Panc1 (cell line): ENCODE data around the gene RFX1.
"Not testable (repeated sequence)": the region's sequence is repeated elsewhere in the genome, so short reads cannot be mapped to it uniquely, and the experiment has no call there.

Experiments used
- POLR2AphosphoS5 ChIP-seq: IDR thresholded peaks from 2 replicates; pipeline ENCODE4 v1.6.1; 2012; ENCODE audit warnings: mild to moderate bottlenecking, low read depth, low read length, moderate library complexity
- SIN3A ChIP-seq: IDR thresholded peaks from 2 replicates; pipeline ENCODE4 v1.6.1; 2012; ENCODE audit warnings: low read depth, mild to moderate bottlenecking, low read length, moderate library complexity, borderline replicate concordance; ENCODE audit not compliant: insufficient read depth
- TCF7L2 ChIP-seq: IDR thresholded peaks from 2 replicates; pipeline ENCODE4 v1.6.1; 2011; ENCODE audit warnings: mild to moderate bottlenecking, low read depth, low read length, inconsistent platforms
- TF ChIP-seq, protein P1 (sequence below): fragments of 450-650 bp; IDR thresholded peaks from 2 replicates; pipeline ENCODE4 v1.5.1; 2017; ENCODE audit warnings: mild to moderate bottlenecking
- TF ChIP-seq, protein P2 (sequence below), 2 experiments: IDR thresholded peaks; 2 replicates each; pipeline ENCODE4 v1.6.1; 2011 to 2012; ENCODE audit warnings: low read depth in 2 of 2, control low read depth in 1 of 2, low read length in 1 of 2, mild to moderate bottlenecking in 1 of 2, moderate library complexity in 1 of 2; ENCODE audit not compliant: insufficient read depth in 1 of 2

DNA sequence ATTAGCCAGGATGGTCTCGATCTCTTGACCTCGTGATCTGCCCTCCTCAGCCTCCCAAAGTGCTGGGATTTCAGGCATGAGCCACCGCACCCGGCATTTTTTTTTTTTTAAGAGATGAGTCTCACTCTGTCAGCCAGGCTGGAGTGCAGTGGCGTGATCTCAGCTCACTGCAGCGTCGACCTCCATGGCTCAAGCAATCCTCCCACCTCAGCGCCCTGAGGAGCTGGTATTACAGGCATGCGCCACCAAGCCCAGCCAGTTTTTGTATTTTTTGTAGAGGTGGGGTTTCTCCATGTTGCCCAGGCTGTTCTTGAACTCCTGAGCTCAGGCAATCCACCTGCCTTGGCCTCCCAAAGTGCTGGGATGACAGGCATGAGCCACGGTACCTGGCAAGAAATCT, 41.7 kb upstream of the RFX1 start:
- TF ChIP-seq, protein P1, sequence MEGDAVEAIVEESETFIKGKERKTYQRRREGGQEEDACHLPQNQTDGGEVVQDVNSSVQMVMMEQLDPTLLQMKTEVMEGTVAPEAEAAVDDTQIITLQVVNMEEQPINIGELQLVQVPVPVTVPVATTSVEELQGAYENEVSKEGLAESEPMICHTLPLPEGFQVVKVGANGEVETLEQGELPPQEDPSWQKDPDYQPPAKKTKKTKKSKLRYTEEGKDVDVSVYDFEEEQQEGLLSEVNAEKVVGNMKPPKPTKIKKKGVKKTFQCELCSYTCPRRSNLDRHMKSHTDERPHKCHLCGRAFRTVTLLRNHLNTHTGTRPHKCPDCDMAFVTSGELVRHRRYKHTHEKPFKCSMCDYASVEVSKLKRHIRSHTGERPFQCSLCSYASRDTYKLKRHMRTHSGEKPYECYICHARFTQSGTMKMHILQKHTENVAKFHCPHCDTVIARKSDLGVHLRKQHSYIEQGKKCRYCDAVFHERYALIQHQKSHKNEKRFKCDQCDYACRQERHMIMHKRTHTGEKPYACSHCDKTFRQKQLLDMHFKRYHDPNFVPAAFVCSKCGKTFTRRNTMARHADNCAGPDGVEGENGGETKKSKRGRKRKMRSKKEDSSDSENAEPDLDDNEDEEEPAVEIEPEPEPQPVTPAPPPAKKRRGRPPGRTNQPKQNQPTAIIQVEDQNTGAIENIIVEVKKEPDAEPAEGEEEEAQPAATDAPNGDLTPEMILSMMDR = not testable (repeated sequence)
- TF ChIP-seq POLR2AphosphoS5, SIN3A, TCF7L2: not testable (repeated sequence)
- TF ChIP-seq, protein P2, sequence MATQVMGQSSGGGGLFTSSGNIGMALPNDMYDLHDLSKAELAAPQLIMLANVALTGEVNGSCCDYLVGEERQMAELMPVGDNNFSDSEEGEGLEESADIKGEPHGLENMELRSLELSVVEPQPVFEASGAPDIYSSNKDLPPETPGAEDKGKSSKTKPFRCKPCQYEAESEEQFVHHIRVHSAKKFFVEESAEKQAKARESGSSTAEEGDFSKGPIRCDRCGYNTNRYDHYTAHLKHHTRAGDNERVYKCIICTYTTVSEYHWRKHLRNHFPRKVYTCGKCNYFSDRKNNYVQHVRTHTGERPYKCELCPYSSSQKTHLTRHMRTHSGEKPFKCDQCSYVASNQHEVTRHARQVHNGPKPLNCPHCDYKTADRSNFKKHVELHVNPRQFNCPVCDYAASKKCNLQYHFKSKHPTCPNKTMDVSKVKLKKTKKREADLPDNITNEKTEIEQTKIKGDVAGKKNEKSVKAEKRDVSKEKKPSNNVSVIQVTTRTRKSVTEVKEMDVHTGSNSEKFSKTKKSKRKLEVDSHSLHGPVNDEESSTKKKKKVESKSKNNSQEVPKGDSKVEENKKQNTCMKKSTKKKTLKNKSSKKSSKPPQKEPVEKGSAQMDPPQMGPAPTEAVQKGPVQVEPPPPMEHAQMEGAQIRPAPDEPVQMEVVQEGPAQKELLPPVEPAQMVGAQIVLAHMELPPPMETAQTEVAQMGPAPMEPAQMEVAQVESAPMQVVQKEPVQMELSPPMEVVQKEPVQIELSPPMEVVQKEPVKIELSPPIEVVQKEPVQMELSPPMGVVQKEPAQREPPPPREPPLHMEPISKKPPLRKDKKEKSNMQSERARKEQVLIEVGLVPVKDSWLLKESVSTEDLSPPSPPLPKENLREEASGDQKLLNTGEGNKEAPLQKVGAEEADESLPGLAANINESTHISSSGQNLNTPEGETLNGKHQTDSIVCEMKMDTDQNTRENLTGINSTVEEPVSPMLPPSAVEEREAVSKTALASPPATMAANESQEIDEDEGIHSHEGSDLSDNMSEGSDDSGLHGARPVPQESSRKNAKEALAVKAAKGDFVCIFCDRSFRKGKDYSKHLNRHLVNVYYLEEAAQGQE (IDR thresholded peaks at IDR 0.05; ENCODE audit: insufficient read depth in 1 of 2, low read depth in 2 of 2, low read length in 1 of 2) = not testable (repeated sequence)
